Caco-2 (cell line): ENCODE data around the gene CDR2. TPM values are rescaled to one million over a fixed set of nuclear protein-coding genes. Genes with fewer than 3 reads are reported as not detected.
"Not testable (repeated sequence)": the region's sequence is repeated elsewhere in the genome, so short reads cannot be mapped to it uniquely, and the experiment has no call there.

ENCODE experiments used
- BruUV-seq: library from RNA; stranded (reverse); fragments of 400-500 nt; replicated peaks from 2 replicates; lab custom pipeline; 2021; lab: Mats Ljungman, UMichigan
- CTCF ChIA-PET: fragments of 300-600 bp; sonication (Branson Sonifier 250); formaldehyde crosslinking; loops from one replicate; lab custom pipeline; 2022; ENCODE audit warnings: antibody characterized with exemption; lab: Charles Lee
- POLR2A ChIA-PET: fragments of 300-600 bp; sonication (Branson Sonifier 250); formaldehyde crosslinking; loops from one replicate; lab custom pipeline; 2022; ENCODE audit warnings: antibody characterized with exemption; lab: Charles Lee
- DNase-seq, 2 experiments: peaks; one replicate each; pipeline versions ENCODE4 v3.0.0 to v3.0.0-alpha.2; 2020 to 2022
- H3K27me3 ChIP-seq: replicated peaks from 2 replicates; pipeline ENCODE4 v1.6.0; 2011; ENCODE audit warnings: low read length; ENCODE audit not compliant: control insufficient read depth, insufficient read depth
- H3K36me3 ChIP-seq: 2 replicates; pipeline ENCODE4 v1.5.1; 2011; ENCODE audit warnings: low read length; ENCODE audit not compliant: control insufficient read depth, insufficient read depth
- H3K4me1 ChIP-seq: fragments of 250-450 bp; sonication (Bioruptor Pico); 2 replicates; pipeline ENCODE4 v1.5.1; 2020; ENCODE audit warnings: mild to moderate bottlenecking
- H3K4me3 ChIP-seq: 2 replicates; pipeline ENCODE4 v1.5.1; 2011; ENCODE audit warnings: low read depth, mild to moderate bottlenecking, control low read depth, low read length
- H3K9me3 ChIP-seq: fragments of 250-450 bp; sonication (Bioruptor Pico); 2 replicates; pipeline ENCODE4 v1.5.1; 2020; ENCODE audit warnings: mild to moderate bottlenecking, moderate library complexity
- H3K27ac Mint-ChIP-seq: one replicate; pipeline ENCODE4 v1.8.0; 2022; ENCODE audit warnings: mixed read lengths; ENCODE audit not compliant: unreplicated experiment
- H3K27me3 Mint-ChIP-seq: one replicate; pipeline ENCODE4 v1.8.0; 2022; ENCODE audit warnings: mixed read lengths; ENCODE audit not compliant: insufficient read depth, unreplicated experiment
- H3K36me3 Mint-ChIP-seq: one replicate; pipeline ENCODE4 v1.8.0; 2022; ENCODE audit warnings: mild to moderate bottlenecking, mixed read lengths; ENCODE audit not compliant: insufficient read depth, unreplicated experiment
- H3K4me1 Mint-ChIP-seq: one replicate; pipeline ENCODE4 v1.8.0; 2022; ENCODE audit warnings: low read depth, mixed read lengths; ENCODE audit not compliant: unreplicated experiment
- H3K4me3 Mint-ChIP-seq: one replicate; pipeline ENCODE4 v1.8.0; 2022; ENCODE audit warnings: mild to moderate bottlenecking, moderate library complexity, mixed read lengths; ENCODE audit not compliant: unreplicated experiment
- H3K9me3 Mint-ChIP-seq: one replicate; pipeline ENCODE4 v1.8.0; 2022; ENCODE audit warnings: mixed read lengths; ENCODE audit not compliant: unreplicated experiment
- CTCF ChIP-seq, 2 experiments: fragments of 200-600 bp in 1 of 2; IDR thresholded peaks; 1 replicate in 1 of 2; 2 replicates in 1 of 2; pipeline versions ENCODE4 v1.5.1 to v1.8.0; 2011 to 2022; ENCODE audit warnings: antibody characterized with exemption in 1 of 2, control low read depth in 1 of 2, inconsistent platforms in 1 of 2, low read depth in 1 of 2, low read length in 1 of 2, mild to moderate bottlenecking in 1 of 2, moderate library complexity in 1 of 2; ENCODE audit not compliant: insufficient read depth in 1 of 2, severe bottlenecking in 1 of 2, unreplicated experiment in 1 of 2
- intact Hi-C: fragments of 100-400 bp; cut with micrococcal nuclease; formaldehyde crosslinking; loops from one replicate; pipeline ENCODE4 v1.10.0; 2022; ENCODE audit not compliant: unreplicated experiment
- total RNA-seq: library from RNA; stranded (reverse); gene quantifications from 2 replicates; pipeline ENCODE4 v1.2.3, GENCODE V29; 2022

CDR2 gene
- total RNA-seq, 1 experiment from 2014 or later, result 24.3 TPM

DNA sequence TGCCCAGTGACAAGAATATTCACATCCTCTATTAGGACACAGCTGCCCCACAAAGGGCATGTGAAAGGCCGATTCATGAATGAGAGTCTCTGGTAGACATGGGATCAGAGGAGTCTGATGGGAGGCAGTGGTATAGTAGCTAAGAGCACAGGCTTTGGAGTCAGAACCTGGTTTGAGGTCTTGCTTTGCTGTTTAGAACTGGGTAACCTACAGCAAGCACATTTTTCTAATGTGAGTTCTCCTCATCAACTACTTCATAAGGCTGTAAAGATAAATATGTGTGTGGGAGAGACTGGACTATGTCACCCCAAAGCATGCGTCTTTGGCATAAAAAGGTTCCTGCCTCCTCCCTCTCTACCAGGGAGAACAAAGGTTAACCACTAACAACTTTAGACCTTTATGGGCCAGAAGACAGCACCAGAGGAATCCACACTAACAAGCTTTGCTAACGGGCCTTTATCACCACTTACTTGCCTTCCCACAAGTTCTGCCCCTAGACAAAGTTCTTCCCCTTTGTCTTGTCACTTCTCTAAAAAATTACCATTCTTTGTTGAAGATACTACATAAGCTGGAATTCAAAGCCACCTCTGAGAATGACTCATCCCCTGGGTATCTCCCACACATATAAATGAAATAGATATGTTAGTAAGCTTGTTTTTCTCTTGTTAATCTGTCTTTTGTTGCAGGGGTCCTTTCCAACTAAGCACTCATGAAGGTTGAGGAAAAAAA, 21.1 kb downstream of the CDR2 start:
- TF ChIP-seq CTCF (IDR thresholded peaks at IDR 0.05; ENCODE audit: insufficient read depth in 1 of 2, low read depth in 1 of 2, low read length in 1 of 2, severe bottlenecking in 1 of 2, unreplicated experiment in 1 of 2), result no peak
- Histone ChIP-seq H3K27me3 (no peaks in the 10 kb centered on the region), H3K36me3 (peaks cover 3% of the 10 kb centered on the region; the same call in 1 of the 2 replicates), H3K9me3 (no peaks in the 10 kb centered on the region), H3K4me1 (peaks cover 47% of the 10 kb centered on the region), H3K4me3 (no peak overlapping the region)
- CTCF ChIA-PET, result interaction anchor here (0.6 to 1.0 kb wide), 2 partner anchors 41 to 54 kb away, joined by 3 to 5 read pairs; no protein-coding TSS in a partner anchor
- H3K36me3 Mint-ChIP-seq, result peaks cover 46% of the 10 kb centered on the region
- H3K27me3 Mint-ChIP-seq, result no peaks in the 10 kb centered on the region
- BruUV-seq, result TSS peak; percentile 6
- no peaks in the 10 kb centered on the region for H3K9me3 Mint-ChIP-seq
- DNase-seq, result peak; percentile 53 to 74
- H3K4me3 Mint-ChIP-seq, result peak overlapping the region; percentile 29
- POLR2A ChIA-PET, result interaction anchor here (0.6 to 1.2 kb wide), 2 partner anchors 22 to 533 kb away, joined by 4 to 5 read pairs; no protein-coding TSS in a partner anchor
- peak overlapping the region; percentile 62 for H3K27ac Mint-ChIP-seq
- peaks cover 7% of the 10 kb centered on the region for H3K4me1 Mint-ChIP-seq
- intact Hi-C loops, result no loop called here

GRCh38 chr16:22352723-22353122, 21.7 kb downstream of the CDR2 start:
- H3K27ac Mint-ChIP-seq, result no peak overlapping the region
- Histone ChIP-seq H3K4me3 (no peak overlapping the region), H3K9me3 (no peaks in the 10 kb centered on the region), H3K36me3 (peaks cover 4% of the 10 kb centered on the region; the same call in 1 of the 2 replicates), H3K27me3 (no peaks in the 10 kb centered on the region), H3K4me1 (peaks cover 47% of the 10 kb centered on the region)
- no peaks in the 10 kb centered on the region for H3K9me3 Mint-ChIP-seq
- peaks cover 7% of the 10 kb centered on the region for H3K4me1 Mint-ChIP-seq
- no peaks in the 10 kb centered on the region for H3K27me3 Mint-ChIP-seq
- ChIA-PET POLR2A (no interaction called here), CTCF (interaction anchor here (0.6 kb wide), 1 partner anchor 40 kb away, joined by 3 read pairs; no protein-coding TSS in a partner anchor)
- no TSS peak for BruUV-seq
- no peak for TF ChIP-seq CTCF (IDR thresholded peaks at IDR 0.05; ENCODE audit: insufficient read depth in 1 of 2, low read depth in 1 of 2, low read length in 1 of 2, severe bottlenecking in 1 of 2, unreplicated experiment in 1 of 2)
- DNase-seq, result no peak
- H3K36me3 Mint-ChIP-seq, result peaks cover 52% of the 10 kb centered on the region
- intact Hi-C loops, result no loop called here
- no peak overlapping the region for H3K4me3 Mint-ChIP-seq

DNA sequence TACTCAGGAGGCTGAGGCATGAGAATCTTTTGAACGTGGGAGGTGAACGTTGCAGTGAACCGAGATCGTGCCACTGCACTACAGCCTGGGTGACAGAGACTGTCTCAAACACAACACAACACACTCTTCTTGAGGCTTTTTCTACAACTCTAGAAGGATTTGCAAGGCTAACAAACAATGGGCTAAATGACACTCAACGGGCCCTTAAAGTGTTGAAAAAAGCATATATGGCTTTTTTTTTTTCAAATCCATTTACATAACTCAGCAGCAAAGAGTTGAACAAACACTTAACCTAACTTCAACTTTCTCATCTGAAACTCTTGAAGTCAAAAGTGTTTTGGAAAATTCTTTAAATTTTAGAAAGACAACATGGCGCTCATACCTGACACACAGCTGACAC, 22.3 kb downstream of the CDR2 start:
- CTCF ChIA-PET, result no interaction called here
- intact Hi-C loops, result no loop called here
- no peak for TF ChIP-seq CTCF (IDR thresholded peaks at IDR 0.05; ENCODE audit: insufficient read depth in 1 of 2, low read depth in 1 of 2, low read length in 1 of 2, severe bottlenecking in 1 of 2, unreplicated experiment in 1 of 2)

DNA sequence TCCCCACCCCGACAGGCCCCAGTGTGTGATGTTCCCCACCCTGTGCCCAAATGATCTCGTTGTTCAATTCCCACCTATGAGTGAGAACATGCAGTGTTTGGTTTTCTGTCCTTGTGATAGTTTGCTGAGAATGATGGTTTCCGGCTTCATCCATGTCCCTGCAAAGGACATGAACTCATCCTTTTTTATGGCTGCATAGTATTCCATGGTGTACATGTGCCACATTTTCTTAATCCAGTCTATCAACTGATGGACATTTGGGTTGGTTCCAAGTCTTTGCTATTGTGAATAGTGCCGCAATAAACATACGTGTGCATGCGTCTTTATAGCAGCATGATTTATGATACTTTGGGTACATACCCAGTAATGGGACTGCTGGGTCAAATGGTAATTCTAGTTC, 23.4 kb downstream of the CDR2 start:
- H3K4me3 Mint-ChIP-seq, H3K27me3 ChIP-seq, H3K4me1 Mint-ChIP-seq, H3K9me3 ChIP-seq, H3K4me3 ChIP-seq, H3K36me3 ChIP-seq, POLR2A ChIA-PET, DNase-seq, H3K27ac Mint-ChIP-seq, H3K9me3 Mint-ChIP-seq, CTCF ChIA-PET, BruUV-seq, H3K27me3 Mint-ChIP-seq, intact Hi-C loops: not testable (repeated sequence)
- H3K4me1 ChIP-seq, result peaks cover 44% of the 10 kb centered on the region
- H3K36me3 Mint-ChIP-seq, result peaks cover 60% of the 10 kb centered on the region

More for the DNA sequence above, 22.3 kb downstream of the CDR2 start:
- H3K27me3 ChIP-seq, result no peaks in the 10 kb centered on the region
- no peak overlapping the region for H3K27ac Mint-ChIP-seq
- no peak overlapping the region for H3K4me3 ChIP-seq
- peaks cover 7% of the 10 kb centered on the region for H3K4me1 Mint-ChIP-seq
- no peaks in the 10 kb centered on the region for H3K9me3 ChIP-seq
- H3K4me3 Mint-ChIP-seq, result no peak overlapping the region
- no peaks in the 10 kb centered on the region for H3K27me3 Mint-ChIP-seq
- peaks cover 47% of the 10 kb centered on the region for H3K4me1 ChIP-seq
- BruUV-seq, result no TSS peak
- no peak for DNase-seq
- POLR2A ChIA-PET, result no interaction called here
- H3K36me3 ChIP-seq, result peaks cover 4% of the 10 kb centered on the region; the same call in 1 of the 2 replicates
- no peaks in the 10 kb centered on the region for H3K9me3 Mint-ChIP-seq
- peaks cover 52% of the 10 kb centered on the region for H3K36me3 Mint-ChIP-seq
